Muscle of arm (tissue), 14 donors: ENCODE data around the gene CLEC2B. TPM values are rescaled to one million over a fixed set of nuclear protein-coding genes. Genes with fewer than 3 reads are reported as not detected.
"Not testable (repeated sequence)": the region's sequence is repeated elsewhere in the genome, so short reads cannot be mapped to it uniquely, and the experiment has no call there.

Experiments
- DNase-seq: peaks from one replicate; pipeline ENCODE4 v3.0.0-alpha.2; 2013
- long read RNA-seq, 11 donors: transcript quantifications; one replicate each; lab custom pipeline, GENCODE V29; 2026
- polyA plus RNA-seq, 12 donors: library from polyadenylated mRNA; unstranded; fragments of 120-200 nt; gene quantifications; one replicate each; pipeline ENCODE4 v1.2.1, GENCODE V29; 2013; ENCODE audit not compliant: insufficient read length in 12 of 12

The CLEC2B gene
- polyA plus RNA-seq, result 1 to 10 TPM in 10 of 12 donors, not detected in 2; 1.3 to 7.2 (median 1.9) TPM
- long read RNA-seq, donor 1, transcript CLEC2B-201 (5 exons, 1,700 nt), result major isoform, 7 of 8 reads
- long read RNA-seq, donor 1, partial matches to known transcripts, result 0 of 8 reads
- long read RNA-seq, donor 1, other reads (novel, unspliced or antisense), result 0 of 8 reads
- long read RNA-seq, donor 2, partial matches to known transcripts, result 0 of 3 reads
- long read RNA-seq, donor 2, other reads (novel, unspliced or antisense), result 0 of 3 reads
- long read RNA-seq, donor 3, partial matches to known transcripts, result 0 of 1 reads
- long read RNA-seq, donor 3, other reads (novel, unspliced or antisense), result 0 of 1 reads
- long read RNA-seq, donor 4, result 0 reads
- long read RNA-seq, donor 5, result 0 reads
- long read RNA-seq, donor 6, partial matches to known transcripts, result 0 of 1 reads
- long read RNA-seq, donor 6, other reads (novel, unspliced or antisense), result 0 of 1 reads
- long read RNA-seq, donor 7, partial matches to known transcripts, result 0 of 2 reads
- long read RNA-seq, donor 7, other reads (novel, unspliced or antisense), result 0 of 2 reads
- long read RNA-seq, donor 8, transcript CLEC2B-201 (5 exons, 1,700 nt), result major isoform, 5 of 5 reads
- long read RNA-seq, donor 8, partial matches to known transcripts, result 0 of 5 reads
- long read RNA-seq, donor 8, other reads (novel, unspliced or antisense), result 0 of 5 reads
- long read RNA-seq, donor 9, partial matches to known transcripts, result 0 of 1 reads
- long read RNA-seq, donor 9, other reads (novel, unspliced or antisense), result 0 of 1 reads
- long read RNA-seq, donor 10, partial matches to known transcripts, result 0 of 2 reads
- long read RNA-seq, donor 10, other reads (novel, unspliced or antisense), result 0 of 2 reads
- long read RNA-seq, donor 11, partial matches to known transcripts, result 0 of 2 reads
- long read RNA-seq, donor 11, other reads (novel, unspliced or antisense), result 0 of 2 reads

DNA sequence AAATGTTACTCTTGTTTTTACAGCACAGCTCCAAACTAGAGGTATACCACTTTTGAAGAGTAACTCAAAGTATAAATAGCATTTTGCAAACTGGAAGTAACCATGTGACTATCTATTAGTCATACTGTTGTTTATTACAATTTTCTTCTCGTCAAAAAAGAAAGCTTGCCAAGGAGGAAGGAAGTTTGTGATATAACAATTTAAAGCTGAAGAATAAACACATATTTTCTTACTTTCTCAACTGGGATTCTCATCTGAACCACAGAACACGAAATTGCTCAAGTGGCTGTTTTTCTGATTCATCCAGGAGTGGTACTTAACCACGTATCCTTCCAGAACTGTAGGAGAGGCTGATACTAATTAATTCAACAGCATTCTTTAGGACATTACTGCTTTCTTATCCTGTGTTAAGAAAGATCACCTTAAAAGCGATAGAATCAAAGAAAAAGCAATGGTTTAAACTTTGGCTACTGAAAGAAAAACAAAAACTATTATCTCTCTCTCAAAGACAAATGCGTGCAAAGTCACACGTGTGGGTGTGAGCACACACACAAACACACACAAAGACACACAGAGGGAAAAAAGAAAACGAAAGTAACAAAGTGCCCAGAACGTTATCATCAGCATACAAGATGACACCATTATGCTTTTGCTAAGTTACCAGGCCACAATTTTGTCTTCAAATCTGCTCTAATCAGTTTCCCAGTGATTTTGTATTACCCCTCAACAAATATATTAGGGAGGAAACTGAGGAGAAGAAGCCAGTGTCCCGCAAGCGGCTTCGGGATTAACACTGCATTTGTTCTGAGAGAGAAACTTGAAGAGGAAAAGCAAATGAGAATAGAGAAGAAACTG, at the start of gene CLEC2B:
Gene CLEC2B (minus strand): TSS at position 48 of the 855 bp plus-strand sequence.
- peak; percentile 39 for DNase-seq

DNA sequence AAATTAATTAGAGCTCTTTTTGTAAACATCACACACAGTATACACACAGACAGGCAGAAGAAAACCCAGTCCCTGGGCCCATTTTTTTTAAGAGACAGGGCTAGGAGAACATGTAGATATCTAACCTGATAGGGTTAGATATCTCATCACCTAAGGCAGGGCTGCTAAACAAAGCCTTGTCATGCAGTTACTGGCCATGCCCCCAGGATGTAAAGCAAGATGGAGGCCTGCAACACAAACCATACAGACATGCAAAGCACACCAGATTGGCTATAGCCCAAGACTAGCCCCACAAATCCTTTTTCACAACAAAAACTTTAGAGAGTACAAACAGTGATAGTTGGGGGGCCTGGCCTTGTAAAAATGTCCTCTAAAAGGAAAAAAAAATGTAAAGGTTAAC, 42.6 kb upstream of the CLEC2B start:
- no peak for DNase-seq

DNA sequence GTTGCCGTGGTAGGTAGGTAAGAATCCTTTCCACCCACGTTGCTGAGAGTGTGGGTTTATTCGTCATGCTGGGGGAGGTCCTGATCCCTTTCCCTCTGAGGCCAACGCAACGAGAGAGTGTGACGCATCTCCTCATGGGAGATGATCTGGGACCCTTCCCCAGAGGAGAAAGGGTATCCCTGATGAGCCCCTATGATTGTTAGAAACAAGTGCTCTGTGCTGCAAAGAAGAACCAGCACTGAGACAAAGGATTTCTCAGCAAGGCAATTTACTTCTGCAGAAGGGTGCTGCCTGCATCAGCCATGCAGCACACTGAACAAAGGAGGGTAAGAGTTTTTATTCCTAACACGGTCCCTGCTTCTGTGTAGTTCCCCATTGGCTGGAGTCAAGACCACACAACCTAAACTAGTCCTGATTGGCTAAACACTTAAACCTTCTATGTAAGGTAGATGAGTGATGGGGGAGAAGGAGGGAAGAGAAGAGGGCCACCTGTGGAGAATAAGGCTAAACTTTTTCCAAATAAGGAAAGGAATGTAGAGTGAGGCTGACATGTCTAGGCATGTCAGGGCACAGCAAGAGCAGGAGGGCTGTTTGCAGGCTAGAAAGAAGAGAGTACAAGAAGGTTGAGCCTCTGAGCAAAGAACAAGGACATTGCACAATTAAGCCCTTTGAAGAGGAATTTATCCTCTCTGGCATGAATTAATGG, 41.7 kb upstream of the CLEC2B start:
- DNase-seq, result no peak

DNA sequence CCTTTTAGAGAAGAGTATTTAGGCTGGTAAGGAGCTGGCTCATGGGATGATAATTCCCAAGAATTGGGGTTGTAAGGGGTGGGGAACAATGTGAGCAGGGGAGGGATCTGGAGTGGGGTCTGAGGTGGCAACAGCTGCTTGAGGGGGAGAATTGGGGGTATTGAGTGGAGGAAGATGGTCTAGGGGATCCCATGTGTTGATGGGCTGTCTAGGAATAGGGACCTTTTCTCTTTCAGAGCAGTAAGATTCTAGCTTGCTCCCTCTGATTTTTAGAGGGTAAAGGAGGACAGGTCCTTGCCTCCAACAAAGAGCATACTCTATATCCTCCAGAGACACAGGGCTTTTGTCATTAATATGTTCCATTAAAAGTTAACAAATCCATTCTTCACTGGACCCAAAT, 40.6 kb upstream of the CLEC2B start:
- DNase-seq, result no peak

DNA sequence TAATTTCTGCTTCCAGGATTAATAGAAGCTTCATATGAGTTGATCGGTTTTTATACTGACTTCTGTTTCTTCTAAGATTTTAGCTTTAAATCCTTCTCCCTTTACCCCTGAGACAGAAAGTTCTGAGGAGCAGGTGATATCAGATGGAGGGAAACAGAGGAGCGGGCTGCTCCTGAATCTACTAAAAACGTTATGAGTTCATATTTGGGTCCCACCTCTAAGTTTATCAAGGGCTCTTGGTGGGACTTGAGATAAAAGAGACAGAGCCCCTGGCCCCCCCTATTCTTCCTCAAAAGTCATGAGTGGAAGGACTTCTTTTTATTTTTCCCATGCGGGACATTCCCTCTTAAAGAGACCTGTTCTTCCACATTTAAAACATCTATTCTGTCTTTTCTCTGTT, 39.2 kb upstream of the CLEC2B start:
- DNase-seq, result no peak

DNA sequence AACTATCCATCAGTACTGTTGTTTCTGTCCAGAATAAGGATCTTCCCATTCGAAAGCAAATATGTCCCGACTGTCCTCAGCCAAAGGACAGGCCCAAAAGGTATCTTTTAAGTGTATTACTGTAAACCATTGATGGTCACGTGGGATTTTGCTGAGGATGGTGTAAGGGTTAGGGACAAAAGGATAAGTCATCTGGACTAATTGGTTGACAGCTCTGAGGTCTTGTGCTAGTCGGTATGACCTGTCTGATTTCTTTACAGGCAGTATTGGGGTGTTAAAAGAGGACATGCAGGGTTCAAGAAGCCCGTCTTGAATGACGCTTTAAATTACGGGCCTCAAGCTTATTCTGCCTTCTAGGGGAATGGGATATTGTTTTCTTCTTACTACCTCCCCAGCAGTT, 38.6 kb upstream of the CLEC2B start:
- no peak for DNase-seq

DNA sequence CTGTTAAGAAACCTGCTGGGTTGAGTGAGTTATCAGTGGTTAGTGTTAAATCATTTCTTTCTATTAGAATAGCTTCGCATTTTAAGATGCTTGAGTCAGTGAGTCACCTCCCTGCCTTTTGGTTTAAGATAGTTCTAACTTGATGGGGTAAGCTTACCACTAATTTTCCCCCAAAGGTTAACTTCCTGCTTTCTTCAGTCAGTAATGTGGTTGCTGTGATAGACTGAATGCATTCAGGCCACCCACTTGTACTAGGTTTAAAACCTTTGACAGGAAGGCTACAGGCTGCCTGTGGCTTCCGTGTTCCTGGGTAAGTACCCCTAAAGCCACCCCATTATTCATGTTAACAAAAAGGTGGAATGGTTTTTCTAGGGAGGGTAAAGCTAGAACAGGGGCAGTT, 37.7 kb upstream of the CLEC2B start:
- no peak for DNase-seq

DNA sequence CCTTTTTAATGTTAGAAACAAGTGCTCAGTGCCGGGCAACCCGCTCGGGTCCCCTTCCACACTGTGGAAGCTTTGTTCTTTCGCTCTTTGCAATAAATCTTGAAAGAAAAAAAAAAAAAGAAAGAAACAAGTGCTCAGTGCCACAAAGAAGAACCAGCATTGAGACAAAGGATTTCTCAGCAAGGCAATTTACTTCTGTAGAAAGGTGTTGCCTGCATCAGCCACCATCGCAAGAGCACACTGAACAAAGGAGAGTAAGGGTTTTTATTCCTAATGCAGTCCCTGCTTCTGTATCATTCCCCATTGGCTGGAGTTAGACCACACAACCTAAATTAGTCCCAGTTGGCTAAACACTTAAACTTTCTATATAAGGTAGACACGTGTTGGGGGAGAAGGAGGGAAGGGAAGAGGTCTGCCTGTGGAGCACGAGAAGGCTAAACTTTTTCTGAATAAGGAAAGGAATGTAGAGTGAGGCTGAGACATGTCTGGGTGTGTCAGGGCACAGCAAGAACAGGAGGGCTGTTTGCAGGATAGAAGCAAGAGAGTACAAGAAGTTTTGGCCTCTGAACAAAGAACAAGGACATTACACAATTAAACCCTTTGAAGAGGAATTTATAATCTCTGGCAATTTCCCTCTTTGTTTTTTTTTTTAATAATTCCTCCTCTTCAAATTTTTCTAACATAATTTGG, 33.5 kb upstream of the CLEC2B start:
- no peak for DNase-seq

DNA sequence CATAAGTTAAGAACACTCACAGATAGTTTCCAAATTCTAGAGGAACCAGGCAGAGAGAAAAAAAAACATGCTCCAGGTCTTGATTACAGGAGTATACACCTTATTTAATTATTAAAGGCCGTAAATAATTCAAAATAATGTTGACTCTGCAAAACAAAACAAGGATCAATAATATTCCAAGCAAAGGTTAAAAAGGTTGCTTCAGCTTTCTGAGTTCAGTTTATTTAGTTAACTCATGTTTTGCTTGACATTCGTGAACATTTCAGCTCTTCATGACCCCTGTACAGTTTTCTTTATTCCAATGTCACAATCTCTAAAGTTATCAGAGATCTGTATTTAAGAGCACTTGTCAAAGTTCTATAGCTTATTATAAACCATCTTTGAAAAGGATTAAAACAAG, 31.8 kb upstream of the CLEC2B start:
- DNase-seq, result no peak

DNA sequence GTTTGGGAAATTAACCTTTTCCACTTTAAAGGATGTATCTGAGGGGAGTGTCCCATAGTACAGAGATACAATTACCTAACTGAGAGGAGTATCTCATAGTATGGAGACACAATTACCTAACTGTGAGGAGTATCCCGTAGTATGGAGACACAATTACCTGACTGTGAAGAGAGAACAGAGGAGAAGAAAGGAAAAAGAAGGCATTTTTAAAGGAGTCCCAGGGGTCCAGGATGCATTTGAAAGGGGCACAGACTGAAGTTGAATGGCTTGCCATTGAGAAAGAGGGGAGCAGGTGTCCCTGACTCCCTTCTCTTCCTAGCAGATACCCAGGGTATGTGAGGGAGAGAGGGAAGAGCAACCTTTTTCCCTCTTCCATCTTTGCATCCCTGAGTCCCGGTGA, 30.1 kb upstream of the CLEC2B start:
- no peak for DNase-seq

DNA sequence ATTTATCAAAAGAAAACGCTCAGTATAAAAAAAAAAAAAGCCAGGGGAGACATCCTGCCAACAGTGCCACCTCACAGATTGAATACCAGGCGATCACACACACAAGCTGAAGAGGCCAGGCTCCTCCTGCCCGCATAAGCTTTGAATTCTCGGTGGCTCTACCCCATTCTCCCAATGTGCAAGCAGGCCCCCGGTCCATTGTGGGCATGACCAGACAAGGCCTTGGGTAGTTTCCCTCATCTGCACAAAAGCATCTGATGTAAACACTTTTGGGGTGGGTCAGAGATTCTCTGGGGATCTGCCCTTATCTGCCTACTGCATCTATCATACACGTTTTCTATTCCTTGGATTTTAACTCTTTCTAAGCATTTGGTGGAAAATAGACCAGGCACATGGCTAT, 28.4 kb upstream of the CLEC2B start:
- no peak for DNase-seq

DNA sequence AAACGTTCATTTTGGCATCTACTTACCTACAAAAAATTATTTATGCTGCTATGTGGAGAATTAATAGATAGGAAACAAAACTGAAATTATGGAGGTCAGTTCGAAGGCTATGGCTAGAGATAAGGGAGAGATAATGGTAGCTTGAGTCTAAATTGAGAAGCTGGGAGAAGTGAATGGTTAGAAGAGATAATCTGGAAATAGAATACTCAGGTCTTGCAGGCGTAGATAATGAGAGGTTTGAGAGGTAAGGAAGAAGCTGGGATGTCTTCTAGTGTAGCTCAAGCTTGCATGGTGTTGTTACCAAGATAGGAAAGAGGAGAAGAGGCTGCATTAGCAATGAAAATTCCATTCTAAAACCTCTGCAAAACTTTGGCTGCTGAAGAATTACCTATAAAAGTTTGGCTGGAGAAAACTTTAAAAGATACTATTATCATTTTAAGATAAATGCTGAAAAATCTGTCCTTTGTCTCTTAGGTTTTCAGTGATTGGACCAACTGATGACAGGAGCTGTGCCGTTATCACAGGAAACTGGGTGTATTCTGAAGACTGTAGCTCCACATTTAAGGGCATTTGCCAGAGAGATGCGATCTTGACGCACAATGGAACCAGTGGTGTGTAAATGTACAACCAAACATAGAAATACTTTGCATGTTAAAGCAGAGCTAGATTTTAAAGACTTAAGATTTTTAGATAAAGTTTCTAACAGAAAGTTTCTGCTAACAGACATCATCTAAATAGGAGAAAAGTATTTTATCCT, 26.2 kb upstream of the CLEC2B start:
- DNase-seq, result no peak

DNA sequence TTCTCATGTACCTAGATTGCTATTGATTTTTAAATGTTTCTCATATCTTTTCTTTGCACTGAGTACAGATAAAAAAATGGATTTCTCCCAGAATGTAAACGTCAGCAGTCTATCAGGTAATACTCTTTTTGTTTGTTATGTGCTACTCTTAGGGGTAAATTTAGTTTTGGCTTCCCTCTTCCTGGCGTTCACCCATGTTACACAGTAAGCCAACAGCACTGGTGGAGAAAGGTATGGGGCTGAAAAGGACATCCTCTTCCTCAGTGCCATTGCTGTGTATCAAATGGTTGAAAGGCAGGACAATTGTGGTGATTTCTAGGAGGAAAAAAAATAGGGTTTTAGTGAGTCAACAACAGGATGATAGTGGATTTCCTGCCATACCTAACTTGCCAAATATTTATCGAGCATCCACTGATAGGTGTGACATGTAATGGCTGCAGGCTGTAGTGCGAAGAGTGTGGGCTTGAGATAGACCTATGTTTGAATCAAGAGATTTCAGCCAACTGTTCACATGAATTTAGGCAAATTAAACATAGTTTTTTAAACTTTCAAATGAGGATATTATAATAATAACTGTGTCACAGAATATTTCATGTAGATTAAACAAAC, 19.6 kb upstream of the CLEC2B start:
- no peak for DNase-seq

DNA sequence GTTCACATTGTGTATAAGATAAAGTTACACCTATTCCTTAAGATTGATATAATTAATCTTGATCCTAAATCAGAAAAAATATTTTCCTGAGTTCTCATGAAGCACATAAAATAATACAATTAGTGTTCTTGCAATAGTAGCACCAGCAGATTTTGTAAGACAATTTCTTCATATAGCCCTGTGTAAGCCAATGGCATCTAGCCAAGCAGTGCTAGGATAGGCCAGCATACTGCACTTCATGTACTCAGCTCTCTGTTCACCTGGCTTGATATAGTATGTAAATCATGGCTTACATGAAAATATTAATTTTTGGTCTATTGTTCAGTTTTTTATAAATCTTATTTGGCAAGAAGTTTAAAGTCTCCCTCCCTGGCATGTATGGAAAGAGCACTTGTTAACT, 14.0 kb upstream of the CLEC2B start:
- DNase-seq, result peak; percentile 5

DNA sequence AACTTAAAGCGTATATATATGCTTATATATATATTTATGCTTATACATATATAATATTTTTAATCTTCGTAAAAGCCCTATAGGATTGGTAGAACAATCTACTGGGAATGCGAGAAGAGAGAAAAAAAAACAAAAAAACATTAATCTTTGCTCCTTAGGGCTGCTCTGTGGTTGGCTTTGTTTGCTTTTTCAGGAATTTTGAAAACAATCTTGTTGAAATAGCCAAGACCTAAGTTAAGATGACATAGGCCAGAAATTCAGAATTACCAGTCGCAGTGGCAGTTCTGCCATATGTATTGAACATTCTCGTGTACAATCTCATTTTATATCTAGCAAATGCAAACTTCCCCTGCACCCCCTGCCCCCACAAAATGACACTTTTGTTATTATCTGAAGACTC, 12.8 kb upstream of the CLEC2B start:
- no peak for DNase-seq

DNA sequence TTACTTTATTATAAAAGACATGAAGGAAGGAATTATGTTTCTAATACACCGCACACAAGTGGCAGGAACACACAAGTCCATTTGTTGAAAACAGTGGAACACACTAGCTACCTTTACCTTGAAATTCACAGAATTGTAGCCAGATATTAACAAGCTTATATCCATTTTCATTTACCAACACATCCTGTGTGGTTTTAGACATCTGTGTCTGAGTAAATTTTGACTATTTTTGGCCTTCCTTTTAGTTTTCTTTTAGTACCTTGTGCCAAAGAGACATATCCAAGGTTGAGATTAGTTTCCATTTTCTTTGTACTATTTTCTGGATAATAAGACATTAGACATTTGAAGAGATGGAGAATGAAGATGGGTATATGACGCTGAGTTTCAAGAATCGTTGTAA, 12.1 kb upstream of the CLEC2B start, which contains the start of gene KLRF2:
Gene KLRF2 (plus strand): TSS at position 244 of the 400 bp plus-strand sequence. CDS start 107 bp downstream, at position 351.
- DNase-seq, result no peak

DNA sequence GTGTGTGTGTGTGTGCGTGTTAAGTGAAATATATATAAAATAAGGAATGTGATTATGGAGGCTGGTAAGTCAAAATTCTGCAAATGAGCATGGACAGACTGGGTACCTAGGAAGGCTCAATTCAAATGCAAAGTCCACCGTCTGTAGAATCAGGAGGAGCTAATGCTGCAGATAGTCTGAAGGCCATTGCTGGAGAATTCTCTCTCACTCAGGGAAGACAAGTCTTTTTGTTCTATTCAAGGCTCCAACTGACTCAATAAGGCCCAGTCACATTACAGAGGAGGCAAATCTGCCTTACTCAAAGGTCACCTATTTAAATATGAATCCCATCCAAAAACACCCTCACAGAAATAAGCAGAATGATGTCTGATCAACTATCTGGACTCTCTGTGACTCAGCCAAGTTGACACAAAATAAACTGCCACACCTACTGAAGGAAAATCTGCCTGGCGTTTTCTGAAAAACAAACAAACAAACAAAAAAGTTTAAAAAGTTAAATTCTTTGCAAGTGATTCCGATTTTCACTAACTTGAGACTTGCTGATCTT, 11.5 kb upstream of the CLEC2B start:
- DNase-seq, result no peak

DNA sequence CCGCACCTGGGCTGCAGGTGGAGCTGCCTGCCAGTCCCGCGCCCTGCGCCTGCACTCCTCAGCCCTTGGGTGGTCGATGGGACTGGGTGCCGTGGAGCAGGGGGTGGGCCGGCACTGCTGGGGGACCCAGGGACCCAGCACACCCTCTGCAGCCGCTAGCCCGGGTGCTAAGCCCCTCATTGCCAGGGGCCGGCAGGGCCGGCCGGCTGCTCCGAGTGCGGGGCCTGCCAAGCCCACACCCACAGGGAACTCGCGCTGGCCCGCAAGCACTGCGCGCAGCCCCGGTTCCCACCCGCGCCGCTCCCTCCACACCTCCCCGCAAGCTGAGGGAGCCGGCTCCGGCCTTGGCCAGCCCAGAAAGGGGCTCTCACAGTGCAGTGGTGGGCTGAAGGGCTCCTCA, 7.0 kb upstream of the CLEC2B start:
- DNase-seq, result not testable (repeated sequence)

DNA sequence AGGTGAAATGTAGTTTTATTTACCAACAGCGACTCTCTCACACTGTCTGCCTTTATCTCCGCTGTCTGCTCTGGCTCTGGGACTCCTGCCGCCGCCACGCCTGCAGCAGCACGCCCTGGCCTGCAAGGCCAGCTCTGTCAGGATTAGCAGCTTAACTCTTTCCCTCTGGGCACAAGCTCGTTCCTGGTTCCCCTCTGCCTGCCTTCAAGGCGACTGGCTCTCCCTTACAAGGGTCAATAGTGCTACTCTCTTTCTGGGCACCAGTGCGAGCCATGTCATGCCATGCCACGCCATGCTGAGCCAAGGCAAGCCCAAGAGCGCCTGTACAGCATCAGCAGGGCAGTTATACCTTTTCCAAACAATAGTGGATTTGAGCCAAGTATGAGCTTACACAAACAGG, 3.6 kb upstream of the CLEC2B start:
- peak; percentile 8 for DNase-seq
